Measurements from ENCODE around the gene PLXNB3. TPM values are rescaled to one million over a fixed set of nuclear protein-coding genes. Genes with fewer than 3 reads are reported as not detected.

PLXNB3 gene
- polyA plus RNA-seq, 1 donor from 2014 or later, result 0.48 TPM

DNA sequence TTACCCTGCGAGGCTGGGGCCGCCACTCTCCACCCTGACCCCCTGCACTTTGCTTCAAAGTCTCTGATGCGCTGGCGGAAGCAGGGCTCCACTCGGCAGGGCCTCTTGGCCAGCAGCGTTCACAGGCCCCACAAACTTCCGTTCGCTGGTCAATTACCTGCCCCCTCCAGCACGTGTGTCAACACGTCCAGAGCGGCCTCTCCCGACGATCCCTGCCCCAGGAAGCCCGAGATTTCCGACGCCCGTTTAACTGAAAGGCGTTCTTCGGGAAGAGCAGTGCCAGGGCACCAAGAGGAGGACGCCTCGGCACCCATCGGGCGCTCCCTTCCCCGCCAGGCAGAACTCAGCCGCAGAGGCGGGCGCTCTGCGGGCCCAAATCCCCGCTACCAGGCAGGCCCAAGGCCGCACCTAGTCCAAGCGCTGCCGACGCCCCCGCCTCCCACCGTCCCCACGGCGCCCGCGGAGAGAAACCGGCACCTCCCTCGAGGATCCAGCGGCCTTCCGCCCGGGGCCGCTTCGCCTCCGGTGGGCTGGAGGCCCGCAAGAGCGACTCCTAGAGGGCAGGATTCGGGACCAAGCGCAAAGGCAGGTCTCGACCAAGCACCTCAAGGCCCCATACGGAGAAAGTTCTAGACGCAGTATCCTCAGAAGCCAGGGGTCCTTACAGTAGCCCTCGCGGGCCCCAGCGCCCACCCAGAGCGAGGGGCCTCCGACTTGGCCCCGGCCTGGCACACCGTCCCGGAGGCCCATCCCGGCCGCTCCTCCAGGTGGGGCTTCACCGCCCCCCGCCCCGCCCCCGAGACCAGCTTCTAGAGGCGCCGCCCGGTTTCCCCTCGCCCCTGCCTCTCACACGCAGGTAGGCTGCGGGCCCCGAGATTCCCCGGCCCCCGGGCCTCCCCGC is 40.4 kb upstream of the PLXNB3 start:
- no peaks in the 10 kb centered on the region for H3K36me3 ChIP-seq (ENCODE audit: insufficient read depth, low read length)
- peak overlapping the region; percentile 81 for H3K27ac ChIP-seq (ENCODE audit: low read length)
- peak; percentile 6 for TF ChIP-seq SMC3 (conservative IDR thresholded peaks at IDR 0.05; ENCODE audit: poor library complexity)
- no peak for TF ChIP-seq REST (IDR thresholded peaks at IDR 0.05; ENCODE audit: borderline replicate concordance)
- peak; percentile 6 for TF ChIP-seq RAD21 (conservative IDR thresholded peaks at IDR 0.05)
- TF ChIP-seq MXI1 (conservative IDR thresholded peaks at IDR 0.05; ENCODE audit: poor library complexity, severe bottlenecking), result no peak
- TF ChIP-seq CTCF (IDR thresholded peaks at IDR 0.05; ENCODE audit: poor library complexity, severe bottlenecking), result peak; percentile 50
- H3K9me3 ChIP-seq (ENCODE audit: low read length), result no peaks in the 10 kb centered on the region
- H3K27me3 ChIP-seq (ENCODE audit: insufficient read depth, low read depth, low read length), result no peaks in the 10 kb centered on the region
- H2AFZ ChIP-seq (ENCODE audit: low read depth, low read length), result no peak overlapping the region
- peak overlapping the region; percentile 78 for H3K4me3 ChIP-seq (ENCODE audit: low read length)
- H3K9ac ChIP-seq (ENCODE audit: low read length), result peak overlapping the region; percentile 75
- H3K9me2 ChIP-seq (ENCODE audit: insufficient read depth, low read length), result no peaks in the 10 kb centered on the region
- H3K4me2 ChIP-seq (ENCODE audit: low read length), result peak overlapping the region; percentile 51
- H3K79me2 ChIP-seq (replicated peaks; ENCODE audit: insufficient read depth, low read length), result peaks cover 16% of the 10 kb centered on the region
- H4K20me1 ChIP-seq (ENCODE audit: insufficient read depth), result no peaks in the 10 kb centered on the region
- H3F3A ChIP-seq (ENCODE audit: insufficient read depth, low read length, poor library complexity, severe bottlenecking), result no peaks in the 10 kb centered on the region

DNA sequence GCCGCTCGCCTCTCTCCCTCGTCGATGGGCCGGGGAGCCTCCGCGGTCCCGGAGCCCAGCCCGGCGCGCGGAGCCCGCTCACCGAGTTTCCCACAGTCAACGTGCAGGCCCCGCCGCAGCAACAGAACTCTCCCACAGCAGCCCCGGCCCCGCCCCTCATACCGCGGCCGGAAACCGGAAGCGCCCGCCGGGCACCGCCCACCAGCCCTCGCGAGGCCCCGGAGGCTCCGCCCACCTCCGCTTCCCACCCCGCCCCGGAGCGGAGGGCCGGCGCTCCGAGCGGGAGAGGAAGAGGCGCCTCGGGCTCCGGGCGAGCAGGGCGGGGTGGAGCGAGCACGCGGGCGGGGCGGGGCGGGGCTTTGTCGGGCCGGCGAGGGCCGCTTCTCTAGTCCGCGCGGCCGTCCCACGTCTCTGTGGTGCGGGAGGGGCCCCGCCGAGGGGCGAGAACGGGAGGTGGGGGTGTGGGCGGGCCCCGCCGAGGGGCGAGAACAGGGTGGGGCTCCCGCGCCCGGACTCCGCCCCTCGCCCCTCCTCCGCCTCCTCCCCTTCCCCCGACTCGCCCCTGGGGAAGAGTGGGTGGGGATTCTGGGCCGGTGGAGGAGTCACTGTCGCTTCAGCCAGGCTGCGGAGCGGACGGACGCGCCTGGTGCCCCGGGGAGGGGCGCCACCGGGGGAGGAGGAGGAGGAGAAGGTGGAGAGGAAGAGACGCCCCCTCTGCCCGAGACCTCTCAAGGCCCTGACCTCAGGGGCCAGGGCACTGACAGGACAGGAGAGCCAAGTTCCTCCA is 39.6 kb upstream of the PLXNB3 start, which contains the start of the genes ABCD1 and BCAP31:
Gene ABCD1 (plus strand): TSS at position 605 of the 787 bp plus-strand sequence. CDS start 411 bp downstream, outside the sequence.
Gene BCAP31 (minus strand): TSS at position 136 of the 787 bp plus-strand sequence. CDS start 1,143 bp downstream, outside the sequence.
- Histone ChIP-seq H3K4me2 (ENCODE audit: low read length) (peak within 1 kb of the TSS; percentile 51), H2AFZ (ENCODE audit: low read depth, low read length) (no peak within 1 kb of the TSS), H4K20me1 (ENCODE audit: insufficient read depth) (no peaks in the 10 kb centered on the region), H3K36me3 (ENCODE audit: insufficient read depth, low read length) (no peaks in the 10 kb centered on the region), H3K79me2 (replicated peaks; ENCODE audit: insufficient read depth, low read length) (peaks cover 16% of the 10 kb centered on the region), H3K27me3 (ENCODE audit: insufficient read depth, low read depth, low read length) (no peaks in the 10 kb centered on the region), H3K9me2 (ENCODE audit: insufficient read depth, low read length) (no peaks in the 10 kb centered on the region), H3K4me3 (ENCODE audit: low read length) (peak within 1 kb of the TSS; percentile 78), H3K27ac (ENCODE audit: low read length) (peak within 1 kb of the TSS; percentile 81), H3K9ac (ENCODE audit: low read length) (peak within 1 kb of the TSS; percentile 75), H3F3A (ENCODE audit: insufficient read depth, low read length, poor library complexity, severe bottlenecking) (no peaks in the 10 kb centered on the region), H3K9me3 (ENCODE audit: low read length) (no peaks in the 10 kb centered on the region)
- TF ChIP-seq POLR2AphosphoS5 (IDR thresholded peaks at IDR 0.05) (peak; percentile 64), MXI1 (conservative IDR thresholded peaks at IDR 0.05; ENCODE audit: poor library complexity, severe bottlenecking) (peak; percentile 59), RAD21 (conservative IDR thresholded peaks at IDR 0.05) (no peak), EZH2 (IDR thresholded peaks at IDR 0.05; ENCODE audit: borderline replicate concordance, insufficient read depth, low read length, poor library complexity, severe bottlenecking) (no peak)

Measured in neural cell (in vitro differentiated cells).